Keratinocyte (primary cell): ENCODE measurements around the gene KIF17. TPM values are rescaled to one million over a fixed set of nuclear protein-coding genes. Genes with fewer than 3 reads are reported as not detected.

ENCODE experiments used
- DNase-seq: peaks from one replicate; pipeline ENCODE4 v3.0.0-alpha.2; 2011; ENCODE audit warnings: low read depth, missing footprints, low spot score
- FAIRE-seq: peaks from 2 replicates; lab custom pipeline; 2011; peaks lifted over from hg19 to GRCh38; lab: Jason Lieb, UNC
- H2AFZ ChIP-seq: 2 replicates; pipeline ENCODE4 v1.6.0; 2012; ENCODE audit warnings: low read length, control low read depth, inconsistent platforms; ENCODE audit not compliant: control insufficient read depth
- H3K27ac ChIP-seq: 2 replicates; pipeline ENCODE4 v1.5.1; 2011; ENCODE audit warnings: low read length; ENCODE audit not compliant: control insufficient read depth, insufficient read depth
- H3K27me3 ChIP-seq: 3 replicates; pipeline ENCODE4 v1.6.0; 2011; ENCODE audit warnings: low read length; ENCODE audit not compliant: control insufficient read depth, insufficient read depth; ENCODE audit errors: extremely low read depth
- H3K36me3 ChIP-seq, 2 experiments: 2 replicates in 1 of 2; 3 replicates in 1 of 2; pipeline ENCODE4 v1.5.1; 2011; ENCODE audit warnings: low read length in 2 of 2, mild to moderate bottlenecking in 1 of 2; ENCODE audit not compliant: control insufficient read depth in 2 of 2, insufficient read depth in 2 of 2; ENCODE audit errors: extremely low read depth in 1 of 2
- H3K4me1 ChIP-seq: 3 replicates; pipeline ENCODE4 v1.5.1; 2011; ENCODE audit warnings: low read length; ENCODE audit not compliant: control insufficient read depth, insufficient read depth; ENCODE audit errors: extremely low read depth
- H3K4me2 ChIP-seq: 3 replicates; pipeline ENCODE4 v1.6.0; 2011; ENCODE audit warnings: low read depth, low read length; ENCODE audit not compliant: control insufficient read depth, insufficient read depth; ENCODE audit errors: extremely low read depth
- H3K4me3 ChIP-seq, 3 experiments: fragments of 200-600 bp in 1 of 3; sonication (generic) in 1 of 3; 2 replicates in 2 of 3; 3 replicates in 1 of 3; pipeline ENCODE4 v1.5.1; 2011 to 2016; ENCODE audit warnings: low read length in 3 of 3, mild to moderate bottlenecking in 3 of 3, control low read depth in 2 of 3, inconsistent platforms in 1 of 3, low read depth in 1 of 3, mixed read lengths in 1 of 3, mixed run types in 1 of 3, moderate library complexity in 1 of 3; ENCODE audit not compliant: control insufficient read depth in 2 of 3, insufficient read depth in 2 of 3; ENCODE audit errors: extremely low read depth in 1 of 3
- H3K79me2 ChIP-seq: 2 replicates; pipeline ENCODE4 v1.6.0; 2012; ENCODE audit warnings: low read length; ENCODE audit not compliant: control insufficient read depth, insufficient read depth
- H3K9ac ChIP-seq: 3 replicates; pipeline ENCODE4 v1.6.0; 2011; ENCODE audit warnings: low read length; ENCODE audit not compliant: control insufficient read depth, insufficient read depth; ENCODE audit errors: extremely low read depth
- H3K9me1 ChIP-seq: 3 replicates; pipeline ENCODE4 v1.6.0; 2011; ENCODE audit warnings: low read length; ENCODE audit not compliant: control insufficient read depth, insufficient read depth; ENCODE audit errors: extremely low read depth
- H3K9me3 ChIP-seq: 2 replicates; pipeline ENCODE4 v1.5.1; 2012; ENCODE audit warnings: low read depth, low read length; ENCODE audit not compliant: control insufficient read depth
- H4K20me1 ChIP-seq: 3 replicates; pipeline ENCODE4 v1.6.0; 2011; ENCODE audit warnings: low read length; ENCODE audit not compliant: control insufficient read depth, insufficient read depth; ENCODE audit errors: extremely low read depth
- EZH2 ChIP-seq: IDR thresholded peaks from one replicate; pipeline ENCODE4 v1.6.1; 2012; ENCODE audit warnings: inconsistent platforms, mild to moderate bottlenecking, low read length, moderate library complexity
- dilution Hi-C: fragments of 300-500 bp; cut with MboI; formaldehyde crosslinking; loops from one replicate; pipeline ENCODE4 v1.7.0; 2020; ENCODE audit warnings: low sequenced_read_pairs; ENCODE audit not compliant: extremely low pct_ligation_motif_present
- polyA plus RNA-seq, 5 experiments: library from polyadenylated mRNA; depleted of rRNA in 3 of 5; stranded (reverse) in 3 of 5; stranded (forward) in 1 of 5; unstranded in 1 of 5; fragments of >200 nt; gene quantifications; 1 replicate in 1 of 5; 2 replicates in 3 of 5; 3 replicates in 1 of 5; pipeline versions ENCODE4 v1.2.1 to v1.2.3, GENCODE V29; 2011 to 2012; ENCODE audit warnings: missing spikeins in 2 of 5, low read depth in 1 of 5, low replicate concordance in 1 of 5
- TF ChIP-seq, protein P1 (sequence below), 3 experiments: IDR thresholded peaks in 1 of 3; conservative IDR thresholded peaks in 1 of 3; optimal IDR thresholded peaks in 1 of 3; 2 replicates in 2 of 3; 3 replicates in 1 of 3; pipeline versions ENCODE3 to v1.5.1; 2011; ENCODE audit warnings: low read length in 3 of 3, mild to moderate bottlenecking in 3 of 3, moderate library complexity in 2 of 3, control low read depth in 1 of 3, inconsistent platforms in 1 of 3; ENCODE audit not compliant: insufficient read depth in 2 of 3; ENCODE audit errors: extremely low read depth in 1 of 3

Gene KIF17
- polyA plus RNA-seq, 1 donor (not counting 4 experiments of a cell fraction or from before 2014, with no cell fraction given), result 0.90 TPM

DNA sequence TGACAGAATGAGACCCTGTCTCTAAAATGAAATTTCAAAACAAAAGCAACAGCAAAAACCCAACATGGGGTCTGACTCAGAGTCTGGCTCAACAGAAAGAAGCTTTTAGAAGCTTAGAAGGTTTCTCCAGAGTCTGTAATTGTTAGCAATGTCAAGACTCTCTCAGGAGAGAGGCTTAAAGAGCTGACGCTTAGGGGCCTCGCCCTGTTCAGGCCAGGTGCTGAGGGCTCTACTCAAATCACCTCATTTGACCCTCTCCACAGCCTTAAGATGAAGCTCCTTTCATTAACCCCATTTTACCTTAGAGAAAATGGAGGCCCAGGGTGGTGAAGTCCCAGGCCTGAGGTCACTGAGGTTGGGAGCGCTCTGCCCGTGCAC is 5.3 kb upstream of the KIF17 start:
- H3K27ac ChIP-seq, result no peak overlapping the region
- H3K27me3 ChIP-seq, result no peaks in the 10 kb centered on the region
- H3K9ac ChIP-seq, result no peak overlapping the region
- H3K4me3 ChIP-seq, result no peak overlapping the region
- peaks cover 11% of the 10 kb centered on the region for H4K20me1 ChIP-seq
- peaks cover 30% of the 10 kb centered on the region for H3K4me1 ChIP-seq
- peaks cover 44 to 72% of the 10 kb centered on the region in 2 experiments for H3K36me3 ChIP-seq
- H2AFZ ChIP-seq, result no peak overlapping the region
- dilution Hi-C loops, result no loop called here
- H3K79me2 ChIP-seq, result peaks cover 32% of the 10 kb centered on the region
- peaks cover 2% of the 10 kb centered on the region for H3K9me3 ChIP-seq
- FAIRE-seq (no peak), DNase-seq (no peak)
- peaks cover 9% of the 10 kb centered on the region for H3K9me1 ChIP-seq
- TF ChIP-seq EZH2, result no peak
- TF ChIP-seq, protein P1, sequence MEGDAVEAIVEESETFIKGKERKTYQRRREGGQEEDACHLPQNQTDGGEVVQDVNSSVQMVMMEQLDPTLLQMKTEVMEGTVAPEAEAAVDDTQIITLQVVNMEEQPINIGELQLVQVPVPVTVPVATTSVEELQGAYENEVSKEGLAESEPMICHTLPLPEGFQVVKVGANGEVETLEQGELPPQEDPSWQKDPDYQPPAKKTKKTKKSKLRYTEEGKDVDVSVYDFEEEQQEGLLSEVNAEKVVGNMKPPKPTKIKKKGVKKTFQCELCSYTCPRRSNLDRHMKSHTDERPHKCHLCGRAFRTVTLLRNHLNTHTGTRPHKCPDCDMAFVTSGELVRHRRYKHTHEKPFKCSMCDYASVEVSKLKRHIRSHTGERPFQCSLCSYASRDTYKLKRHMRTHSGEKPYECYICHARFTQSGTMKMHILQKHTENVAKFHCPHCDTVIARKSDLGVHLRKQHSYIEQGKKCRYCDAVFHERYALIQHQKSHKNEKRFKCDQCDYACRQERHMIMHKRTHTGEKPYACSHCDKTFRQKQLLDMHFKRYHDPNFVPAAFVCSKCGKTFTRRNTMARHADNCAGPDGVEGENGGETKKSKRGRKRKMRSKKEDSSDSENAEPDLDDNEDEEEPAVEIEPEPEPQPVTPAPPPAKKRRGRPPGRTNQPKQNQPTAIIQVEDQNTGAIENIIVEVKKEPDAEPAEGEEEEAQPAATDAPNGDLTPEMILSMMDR (optimal IDR thresholded peaks at IDR 0.05 in 1 of 3, IDR thresholded peaks at IDR 0.05 in 1 of 3, conservative IDR thresholded peaks at IDR 0.05 in 1 of 3; ENCODE audit: extremely low read depth in 1 of 3, insufficient read depth in 2 of 3, low read length in 3 of 3), result no peak
- no peak overlapping the region for H3K4me2 ChIP-seq

DNA sequence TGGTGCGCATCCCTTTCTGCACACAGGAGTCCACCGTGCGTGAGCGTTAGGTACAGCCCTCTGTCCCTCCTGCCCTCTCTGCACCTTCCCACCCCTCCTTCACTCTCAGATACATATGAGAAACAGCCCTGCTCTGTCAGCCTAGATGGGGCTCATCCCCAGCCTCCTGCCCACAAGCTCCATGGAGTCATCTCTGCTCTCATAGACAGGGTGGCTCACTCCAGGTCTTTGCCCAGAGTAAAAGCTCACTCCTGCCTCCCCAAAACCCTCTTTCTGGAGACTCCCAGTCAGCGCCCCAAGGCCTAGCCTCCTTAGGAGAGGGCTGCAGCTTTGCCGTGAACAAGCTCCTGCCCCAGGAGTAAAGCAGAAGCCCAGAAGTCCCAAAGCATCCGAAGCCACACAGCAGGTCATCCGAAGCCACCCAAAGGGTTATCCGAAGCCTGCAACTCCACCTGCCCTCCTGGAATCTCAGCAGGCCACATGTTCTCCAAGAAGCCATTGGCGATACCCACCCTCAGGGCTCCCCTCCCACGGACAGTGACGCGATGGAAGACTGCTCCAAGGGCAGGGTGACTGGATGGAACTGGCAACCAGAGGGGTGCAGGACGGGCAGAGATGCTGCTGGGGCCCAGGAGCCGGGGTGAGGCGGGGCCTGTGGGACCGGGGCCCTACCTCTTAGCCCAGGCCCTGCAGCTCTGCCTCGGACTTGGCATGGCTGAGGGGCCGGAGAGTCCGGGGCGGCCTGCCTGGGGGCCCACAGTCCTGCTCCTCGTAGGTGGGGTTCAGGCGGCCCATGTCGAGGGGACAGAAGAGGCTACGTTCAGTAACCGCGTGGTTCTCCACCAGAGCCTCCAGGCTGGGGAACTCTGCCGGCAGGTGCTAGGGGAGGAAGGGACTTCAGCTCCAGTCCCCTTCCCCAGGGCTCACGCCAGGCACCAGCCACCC is 3.6 kb upstream of the KIF17 start:
- dilution Hi-C loops, result no loop called here

More for the DNA sequence above, 3.6 kb upstream of the KIF17 start:
- Histone ChIP-seq H3K27ac (no peak overlapping the region), H3K9me1 (peaks cover 9% of the 10 kb centered on the region), H2AFZ (no peak overlapping the region), H3K79me2 (peaks cover 16% of the 10 kb centered on the region), H3K4me3 (no peak overlapping the region), H3K36me3 (peaks cover 42 to 59% of the 10 kb centered on the region in 2 experiments), H4K20me1 (peaks cover 11% of the 10 kb centered on the region), H3K4me1 (peaks cover 20% of the 10 kb centered on the region), H3K9me3 (peaks cover 2% of the 10 kb centered on the region), H3K9ac (no peak overlapping the region), H3K27me3 (no peaks in the 10 kb centered on the region), H3K4me2 (no peak overlapping the region)
- TF ChIP-seq, protein P1 (optimal IDR thresholded peaks at IDR 0.05 in 1 of 3, IDR thresholded peaks at IDR 0.05 in 1 of 3, conservative IDR thresholded peaks at IDR 0.05 in 1 of 3; ENCODE audit: extremely low read depth in 1 of 3, insufficient read depth in 2 of 3, low read length in 3 of 3), result no peak
- TF ChIP-seq EZH2, result no peak
- DNase-seq (no peak), FAIRE-seq (no peak)
